Amniotic epithelial cell (primary cell): ENCODE data around the gene THEM5.

ENCODE experiments used
- DNase-seq: peaks from one replicate; pipeline ENCODE4 v3.0.0-alpha.2; 2010; ENCODE audit warnings: low read depth

Gene THEM5

DNA sequence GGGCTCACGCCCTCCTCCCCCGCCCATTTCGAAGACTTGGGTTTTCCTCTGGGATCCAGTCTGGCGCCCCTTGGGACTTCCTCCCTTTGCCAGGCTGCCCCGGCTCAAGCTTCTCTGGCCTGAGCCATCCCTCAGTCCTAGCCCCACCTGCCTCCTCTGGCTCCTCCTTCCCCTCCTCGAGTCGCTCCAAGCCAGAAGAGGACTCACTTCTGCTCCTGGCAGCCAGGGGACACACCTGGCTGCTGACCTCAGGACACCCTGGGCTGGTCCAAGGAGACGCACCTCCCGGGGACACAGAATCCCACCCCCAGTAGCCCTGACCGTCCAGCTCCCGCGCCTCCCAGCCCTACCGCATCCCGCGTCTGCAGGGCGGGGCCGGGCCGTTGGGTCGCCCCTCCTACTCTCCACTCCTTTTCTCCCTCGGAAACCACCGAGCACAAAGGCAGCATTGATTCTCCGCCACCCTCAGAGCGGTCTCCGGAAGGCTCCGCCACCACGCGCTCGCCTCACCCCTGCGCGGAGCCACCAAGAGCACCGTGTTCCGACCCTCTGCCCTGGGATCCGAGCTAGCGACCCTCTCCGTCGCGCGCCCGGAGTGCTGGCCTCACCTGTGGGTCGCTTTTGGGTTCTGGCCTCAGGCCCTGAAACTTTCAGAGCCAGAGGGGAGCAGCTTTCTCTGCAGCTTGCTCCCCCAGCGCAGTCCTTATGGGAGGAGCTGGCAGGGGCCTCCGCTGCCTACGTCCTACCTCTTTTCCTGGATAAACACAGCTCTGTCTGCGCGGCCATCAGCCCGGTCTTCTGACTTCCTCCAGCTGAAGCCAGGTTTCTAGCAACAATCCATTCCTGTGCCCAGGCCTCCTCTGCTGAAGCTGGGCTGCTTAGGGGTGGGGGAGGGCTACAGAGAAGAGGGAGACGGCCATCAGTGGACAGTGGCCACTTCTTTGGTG is 13.8 kb downstream of the THEM5 start, which contains the start of gene C2CD4D:
C2CD4D (minus strand) TSS at position 364 of the 947 bp plus-strand sequence. CDS start 831 bp downstream, outside the sequence.
- no peak for DNase-seq

GRCh38 chr1:151839082-151839412 is 14.5 kb downstream of the THEM5 start:
- DNase-seq = no peak

- DNase-seq = no peak
These were observed 15.1 kb downstream of the THEM5 start for GRCh38 chr1:151838222-151839081.

DNA sequence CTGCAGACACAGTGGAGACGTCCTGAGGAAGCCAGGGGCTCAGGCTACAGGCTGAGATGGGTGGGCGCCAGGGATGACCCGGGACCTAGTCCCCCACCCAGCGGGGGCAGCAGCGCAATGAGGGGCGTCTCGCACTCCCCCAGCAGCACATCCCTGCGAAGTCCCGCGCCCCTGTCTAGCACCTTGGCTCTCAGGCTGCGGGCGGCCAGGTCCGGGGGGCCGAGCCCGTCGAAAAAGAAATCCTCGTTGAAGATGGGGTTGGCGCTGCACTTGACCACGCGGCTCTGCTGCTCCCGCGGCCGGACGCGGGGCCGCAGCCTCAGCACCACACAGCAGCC is 15.7 kb downstream of the THEM5 start:
- no peak for DNase-seq

DNA sequence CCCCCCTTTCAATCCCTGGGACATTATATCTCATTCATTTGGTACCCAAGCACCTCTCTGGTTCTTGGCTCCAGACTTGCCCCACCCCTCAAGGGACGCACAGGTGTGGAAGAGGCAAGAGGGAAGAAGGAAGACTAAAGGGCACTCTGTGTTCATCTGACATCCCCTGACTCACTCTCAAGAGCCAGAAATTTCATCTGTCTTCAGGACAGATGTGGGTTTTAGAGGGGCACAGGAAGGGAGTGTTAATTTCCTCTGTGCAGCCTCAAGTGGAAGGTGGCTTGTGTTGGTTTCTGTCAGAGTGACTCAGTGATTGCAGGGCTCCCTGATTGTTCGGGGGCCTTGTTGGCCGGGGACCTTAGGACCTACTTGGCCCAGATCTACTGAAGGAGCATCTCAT is 16.3 kb downstream of the THEM5 start:
- no peak for DNase-seq

DNA sequence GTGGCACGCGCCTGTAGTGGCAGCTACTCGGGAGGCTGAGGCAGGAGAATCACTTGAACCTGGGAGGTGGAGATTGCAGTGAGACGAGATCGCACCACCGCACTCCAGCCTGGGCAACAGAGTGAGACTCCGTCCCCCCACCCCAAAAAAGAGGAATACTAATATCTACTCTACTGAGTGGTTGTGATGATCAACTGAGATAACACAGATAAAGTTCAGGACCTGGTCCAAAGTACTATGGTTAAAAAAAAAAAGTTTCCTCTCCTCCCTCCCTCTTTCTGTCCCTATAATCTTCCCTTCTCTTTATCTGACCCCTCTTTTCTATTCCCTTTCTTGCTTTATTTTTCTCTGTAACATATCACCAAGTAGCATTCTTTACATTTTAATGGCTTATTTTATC is 17.9 kb downstream of the THEM5 start:
- DNase-seq = no peak

GRCh38 chr1:151834239-151834638 is 19.3 kb downstream of the THEM5 start:
- DNase-seq = no peak

GRCh38 chr1:151833172-151833900 is 20.2 kb downstream of the THEM5 start:
- no peak for DNase-seq

GRCh38 chr1:151832318-151832980 is 21.1 kb downstream of the THEM5 start:
- peak; percentile 84 for DNase-seq

DNA sequence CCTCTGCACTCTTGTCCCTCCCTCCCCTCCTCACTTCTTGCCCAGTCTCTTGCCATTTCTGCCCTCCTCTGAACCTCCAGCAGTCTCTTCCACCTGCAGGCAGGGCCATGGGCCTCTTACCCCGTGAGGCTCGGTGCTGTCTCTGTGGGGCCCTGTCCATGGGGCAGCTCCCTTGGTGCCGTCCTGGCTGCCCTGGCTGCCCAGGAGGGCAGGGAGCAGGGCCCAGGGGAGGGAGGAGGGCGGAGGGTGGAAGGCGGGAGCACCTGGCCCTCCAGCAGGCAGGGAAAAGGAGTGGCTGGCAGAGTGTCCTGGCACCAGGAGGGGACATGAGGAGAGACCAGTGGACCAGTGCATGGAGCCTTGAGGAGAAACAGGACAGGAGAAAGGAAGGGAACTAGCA is 21.9 kb downstream of the THEM5 start, which contains the start of gene RORC:
RORC (minus strand) TSS at position 198 of the 400 bp plus-strand sequence; CDS start at position 160, 38 bp downstream.
- DNase-seq = no peak

- DNase-seq = no peak
These were observed 22.3 kb downstream of the THEM5 start for GRCh38 chr1:151831256-151831591.

GRCh38 chr1:151830055-151830454 is 23.5 kb downstream of the THEM5 start:
- no peak for DNase-seq

- DNase-seq = no peak
These were observed 24.0 kb downstream of the THEM5 start for GRCh38 chr1:151829352-151830046.

DNA sequence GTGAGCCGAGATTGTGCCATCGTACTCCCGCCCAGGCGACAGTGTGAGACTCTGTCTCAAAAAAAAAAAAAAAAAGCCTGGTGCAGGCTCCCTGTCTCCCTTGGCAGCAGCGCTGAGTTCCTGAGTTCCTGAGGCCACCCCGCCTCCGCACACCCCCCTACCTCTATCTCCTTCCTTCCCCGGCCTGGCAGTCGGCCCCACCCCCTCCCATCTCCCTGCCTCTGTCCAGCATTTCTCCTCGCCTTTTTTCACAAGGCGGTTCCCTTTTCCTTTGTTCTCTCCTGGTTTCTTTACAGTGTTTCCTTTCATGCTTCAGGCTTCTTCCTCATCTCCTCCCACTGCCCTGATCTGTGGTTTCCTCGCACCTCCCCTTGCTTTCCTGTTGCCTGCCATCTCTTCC is 24.6 kb downstream of the THEM5 start:
- DNase-seq = peak; percentile 47

DNA sequence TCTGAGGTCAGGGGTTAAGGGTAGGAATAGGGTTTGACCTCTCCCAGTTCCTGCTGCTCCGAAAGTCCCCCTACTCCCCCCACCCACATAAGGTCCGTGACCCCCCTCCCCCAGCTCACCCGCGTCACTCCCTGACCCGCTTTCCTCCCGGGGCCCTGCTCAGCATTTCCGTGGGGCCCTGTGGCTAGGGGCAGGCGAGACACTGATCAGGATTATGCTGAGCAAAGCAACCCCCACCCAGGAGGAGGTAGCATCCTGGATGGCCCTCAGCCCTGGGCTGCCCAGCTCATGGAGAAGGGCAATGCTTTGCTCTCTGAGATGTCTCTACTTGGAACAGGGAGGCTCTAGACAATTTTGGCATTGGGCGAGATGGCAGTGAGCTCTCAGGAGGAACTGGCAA is 25.7 kb downstream of the THEM5 start:
- no peak for DNase-seq

DNA sequence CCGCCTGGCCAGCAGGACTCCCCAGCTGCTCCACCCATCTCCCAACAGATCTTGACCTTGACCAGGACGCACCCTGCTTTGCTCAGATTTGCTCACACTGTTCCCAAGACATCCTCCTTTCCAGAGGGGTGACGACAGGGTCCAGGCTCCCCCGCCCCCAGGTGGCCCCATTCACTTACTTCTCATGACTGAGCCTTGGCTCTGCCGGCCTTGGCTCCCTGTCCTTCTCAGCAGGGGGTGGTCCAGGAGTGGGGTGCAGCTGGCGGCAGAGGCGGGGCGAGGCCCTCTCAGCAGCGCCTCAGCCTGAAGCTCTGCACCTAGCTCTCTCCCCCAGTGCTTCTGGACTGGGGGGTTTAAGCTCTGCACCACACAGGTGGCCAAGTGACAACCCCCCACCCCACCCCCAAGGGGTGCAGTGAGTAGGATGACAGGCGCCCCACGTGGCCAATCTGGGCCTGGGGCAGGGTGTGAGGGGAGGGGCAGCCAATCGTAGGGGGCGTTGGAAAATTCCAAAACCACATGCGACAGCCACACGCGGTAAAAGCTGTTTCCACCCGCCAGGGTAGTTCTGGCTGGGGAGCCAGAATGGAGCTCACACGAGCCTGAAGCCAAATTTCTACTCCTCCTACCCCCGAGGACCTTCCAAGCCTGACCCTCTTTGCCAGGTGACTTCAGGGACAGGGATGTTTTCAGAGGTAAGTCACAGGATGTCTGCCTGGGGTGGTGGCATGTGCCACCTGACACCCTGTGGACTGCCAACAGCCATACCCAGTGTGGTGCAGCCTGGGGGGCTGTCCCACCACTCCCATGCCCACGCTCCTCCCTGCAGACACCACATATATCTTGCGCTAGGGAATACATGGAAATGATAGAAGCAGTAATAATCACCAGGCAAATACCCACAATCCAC is 27.5 kb downstream of the THEM5 start:
- no peak for DNase-seq

- no peak for DNase-seq
These were observed 28.3 kb downstream of the THEM5 start for GRCh38 chr1:151825204-151825603.

DNA sequence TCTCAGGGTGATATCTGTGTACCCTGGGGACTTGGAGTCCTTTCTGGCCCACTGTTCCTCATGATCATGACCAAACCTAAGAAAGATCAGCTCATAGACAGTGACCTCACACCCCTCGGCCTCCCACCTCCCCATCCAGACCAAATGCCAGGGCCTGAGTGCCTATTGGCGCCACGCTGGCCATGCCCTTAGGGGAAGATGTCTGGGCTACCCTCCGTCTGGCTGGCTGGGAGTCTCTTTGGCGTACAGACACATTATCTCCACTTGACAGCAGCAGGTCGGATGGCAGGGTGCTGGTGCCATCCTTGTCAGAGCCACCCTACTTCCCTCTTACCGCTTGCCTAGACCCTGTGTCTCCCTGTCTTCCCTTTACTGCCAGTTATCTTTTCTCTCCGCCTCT is 30.3 kb downstream of the THEM5 start:
- DNase-seq = no peak

GRCh38 chr1:151822404-151822803 is 31.1 kb downstream of the THEM5 start:
- no peak for DNase-seq

GRCh38 chr1:151820940-151821339 is 32.6 kb downstream of the THEM5 start:
- no peak for DNase-seq
